ENCODE measurements around the gene ADAMTS17. TPM values are rescaled to one million over a fixed set of nuclear protein-coding genes. Genes with fewer than 3 reads are reported as not detected.

The ADAMTS17 gene
- total RNA-seq, 1 experiment from 2014 or later = 1.6 TPM

- Histone ChIP-seq H3K27ac (ENCODE audit: low read length) (no peak overlapping the region), H3K27me3 (ENCODE audit: control insufficient read depth, insufficient read depth, low read length) (no peaks in the 10 kb centered on the region), H3K4me3 (ENCODE audit: low read depth in 2 of 2, low read length in 2 of 2) (no peak overlapping the region), H3K36me3 (ENCODE audit: control insufficient read depth, insufficient read depth, low read length) (no peaks in the 10 kb centered on the region), H3K4me1 (ENCODE audit: control insufficient read depth, insufficient read depth, low read length) (no peaks in the 10 kb centered on the region), H3K9me3 (ENCODE audit: control insufficient read depth, insufficient read depth, low read depth, low read length) (no peaks in the 10 kb centered on the region)
- ChIA-PET POLR2A (no interaction called here), CTCF (no interaction called here)
- TF ChIP-seq POLR2AphosphoS5 (IDR thresholded peaks at IDR 0.05; ENCODE audit: low read depth, low read length) (no peak), TCF7L2 (IDR thresholded peaks at IDR 0.05; ENCODE audit: low read depth, low read length) (no peak), CTCF (IDR thresholded peaks at IDR 0.05) (no peak), SIN3A (IDR thresholded peaks at IDR 0.05; ENCODE audit: borderline replicate concordance, insufficient read depth, low read depth, low read length) (no peak), REST (IDR thresholded peaks at IDR 0.05; ENCODE audit: insufficient read depth in 1 of 2, low read depth in 2 of 2, low read length in 1 of 2) (no peak)
- ATAC-seq (no peak), DNase-seq (ENCODE audit: low read depth, low spot score) (no peak)
- BruUV-seq (replicated peaks) = no TSS peak
- intact Hi-C loops (cut with micrococcal nuclease; ENCODE audit: unreplicated experiment) = no loop called here
- in situ Hi-C loops (cut with HindIII; ENCODE audit: low pct_unique_long_range_greater_than_20kb, low sequenced_read_pairs) = no loop called here
Observed at GRCh38 chr15:100101426-100102089, 240.2 kb downstream of the ADAMTS17 start.

GRCh38 chr15:100100926-100101325 lies 240.8 kb downstream of the ADAMTS17 start:
- CTCF ChIA-PET = no interaction called here
- POLR2A ChIA-PET = no interaction called here
- no peaks in the 10 kb centered on the region for H3K4me1 ChIP-seq (ENCODE audit: control insufficient read depth, insufficient read depth, low read length)
- H3K4me3 ChIP-seq (ENCODE audit: low read depth in 2 of 2, low read length in 2 of 2) = no peak overlapping the region
- H3K27me3 ChIP-seq (ENCODE audit: control insufficient read depth, insufficient read depth, low read length) = no peaks in the 10 kb centered on the region
- no TSS peak for BruUV-seq (replicated peaks)
- no peak for TF ChIP-seq REST (IDR thresholded peaks at IDR 0.05; ENCODE audit: insufficient read depth in 1 of 2, low read depth in 2 of 2, low read length in 1 of 2)
- TF ChIP-seq SIN3A (IDR thresholded peaks at IDR 0.05; ENCODE audit: borderline replicate concordance, insufficient read depth, low read depth, low read length) = no peak
- no peak for TF ChIP-seq CTCF (IDR thresholded peaks at IDR 0.05)
- TF ChIP-seq TCF7L2 (IDR thresholded peaks at IDR 0.05; ENCODE audit: low read depth, low read length) = no peak
- TF ChIP-seq POLR2AphosphoS5 (IDR thresholded peaks at IDR 0.05; ENCODE audit: low read depth, low read length) = no peak
- intact Hi-C loops (cut with micrococcal nuclease; ENCODE audit: unreplicated experiment) (no loop called here), in situ Hi-C loops (cut with HindIII; ENCODE audit: low pct_unique_long_range_greater_than_20kb, low sequenced_read_pairs) (no loop called here)
- ATAC-seq (no peak), DNase-seq (ENCODE audit: low read depth, low spot score) (no peak)
- no peak overlapping the region for H3K27ac ChIP-seq (ENCODE audit: low read length)
- no peaks in the 10 kb centered on the region for H3K36me3 ChIP-seq (ENCODE audit: control insufficient read depth, insufficient read depth, low read length)
- H3K9me3 ChIP-seq (ENCODE audit: control insufficient read depth, insufficient read depth, low read depth, low read length) = no peaks in the 10 kb centered on the region
